GM18526 (cell line): ENCODE results near the gene ZNF221.
A peak's percentile ranks its signal among the peaks of the same experiment; 100 is the strongest.

Experiments
- POLR2A ChIP-seq: IDR thresholded peaks from 3 replicates; pipeline ENCODE4 v1.6.1; 2011; ENCODE audit not compliant: insufficient read length; ENCODE audit errors: extremely low read depth

The ZNF221 gene

DNA sequence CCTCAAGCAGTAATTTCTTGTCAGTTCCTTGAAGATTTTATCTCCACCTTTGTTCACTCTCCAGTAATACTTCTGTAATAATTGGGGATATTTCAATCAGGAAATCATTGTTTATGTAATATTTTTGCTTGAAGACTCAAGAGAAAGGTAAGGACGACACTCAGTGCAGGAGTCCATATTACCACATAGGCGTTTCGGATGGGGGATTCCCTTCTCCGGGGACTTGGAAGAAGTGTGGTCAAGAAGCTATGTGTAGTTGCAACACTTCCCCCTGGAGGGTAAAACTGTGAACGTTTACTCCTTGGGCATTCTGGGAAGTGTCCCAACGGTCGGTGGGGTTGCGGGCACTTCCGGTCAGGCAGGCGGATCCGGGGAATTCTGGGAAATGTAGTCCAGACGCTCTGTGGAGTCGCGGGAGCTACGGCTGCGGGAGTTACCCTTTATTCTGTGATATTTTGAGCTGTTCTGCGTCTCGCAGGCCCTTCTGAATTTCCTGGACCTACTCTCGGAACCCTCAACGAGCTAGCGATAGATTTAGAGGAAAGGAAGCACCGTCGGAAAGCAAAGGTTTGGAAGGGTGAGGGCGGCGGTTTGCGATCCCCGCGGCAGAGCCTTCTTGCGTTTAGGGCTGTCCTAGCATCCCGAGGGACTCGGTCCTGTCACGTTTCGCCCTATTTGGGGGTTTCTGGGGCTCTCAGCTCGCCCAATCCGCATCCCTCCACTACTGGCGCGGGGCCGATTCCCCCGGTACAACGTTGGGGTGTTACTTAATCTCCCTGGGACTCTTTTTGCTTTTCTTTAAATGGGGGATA lies at the start of gene ZNF221:
Gene ZNF221, plus strand, starts transcription at position 395 of the 812 bp plus-strand sequence. CDS start 11,499 bp downstream, outside the sequence.
- TF ChIP-seq POLR2A: peak; percentile 21

DNA sequence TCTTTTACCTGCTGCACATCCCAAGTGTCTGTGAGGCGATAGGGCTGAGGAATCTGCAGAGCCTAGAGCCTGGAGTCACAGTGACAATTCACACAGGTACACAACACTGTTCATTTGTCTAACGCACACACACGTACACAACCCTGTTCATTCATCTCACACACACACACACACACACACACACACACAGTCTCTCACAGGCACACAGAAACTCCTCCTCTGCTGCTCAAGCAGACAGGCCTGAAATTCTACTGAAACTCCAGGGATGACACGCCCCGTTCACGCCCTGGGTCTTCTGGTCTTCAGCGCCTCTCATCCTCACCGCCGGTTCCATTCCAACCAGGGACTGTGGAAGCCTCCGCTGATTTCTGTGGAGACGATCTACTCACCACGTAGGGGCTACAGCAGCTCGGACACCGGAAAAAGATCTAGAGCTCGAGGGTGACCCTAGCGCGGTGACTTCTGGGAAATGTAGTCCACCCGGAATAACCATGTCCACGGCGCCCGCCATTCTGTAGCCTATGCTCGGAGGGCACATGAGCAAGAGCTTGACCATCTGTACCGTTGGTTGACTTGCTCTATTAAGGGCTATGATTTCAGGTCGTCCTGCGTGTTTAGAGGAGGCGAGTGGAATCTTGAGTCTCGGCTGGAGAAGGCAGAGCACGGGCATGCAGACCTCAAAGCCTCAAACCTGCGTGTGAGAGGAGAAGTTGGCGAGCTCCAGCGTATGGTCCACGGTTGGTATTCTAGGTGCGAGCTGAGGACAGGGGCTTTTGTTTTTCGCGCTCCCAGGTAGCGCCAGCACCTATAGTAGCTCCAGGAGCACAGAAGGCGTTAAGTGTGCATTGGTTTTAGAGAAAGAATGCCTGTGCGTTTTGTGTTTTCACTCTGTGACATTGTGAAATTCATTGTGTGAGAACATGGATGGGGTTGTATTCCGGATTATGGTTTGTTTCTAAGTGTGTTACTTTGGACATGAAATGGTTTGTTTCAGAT lies 49.3 kb upstream of the ZNF221 start:
- peak; percentile 36 for TF ChIP-seq POLR2A

DNA sequence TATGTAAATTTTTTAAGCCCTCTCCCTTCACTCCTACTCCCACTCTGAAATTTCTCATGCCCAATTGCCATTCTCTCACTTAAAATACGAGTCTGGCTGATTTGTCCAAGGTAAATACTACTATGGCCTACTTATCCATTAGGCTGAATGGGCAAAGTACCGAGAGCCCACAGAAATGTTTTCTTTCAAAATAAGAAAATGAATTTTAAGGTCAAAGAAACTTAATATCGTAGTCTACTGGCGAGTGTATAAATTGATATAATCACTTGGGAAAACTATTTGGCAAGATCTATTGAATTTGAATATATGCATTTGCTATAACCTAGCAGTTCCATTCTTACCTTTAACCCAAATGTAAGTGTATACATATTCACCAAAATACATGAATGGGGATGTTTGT lies 48.6 kb upstream of the ZNF221 start:
- TF ChIP-seq POLR2A: no peak

DNA sequence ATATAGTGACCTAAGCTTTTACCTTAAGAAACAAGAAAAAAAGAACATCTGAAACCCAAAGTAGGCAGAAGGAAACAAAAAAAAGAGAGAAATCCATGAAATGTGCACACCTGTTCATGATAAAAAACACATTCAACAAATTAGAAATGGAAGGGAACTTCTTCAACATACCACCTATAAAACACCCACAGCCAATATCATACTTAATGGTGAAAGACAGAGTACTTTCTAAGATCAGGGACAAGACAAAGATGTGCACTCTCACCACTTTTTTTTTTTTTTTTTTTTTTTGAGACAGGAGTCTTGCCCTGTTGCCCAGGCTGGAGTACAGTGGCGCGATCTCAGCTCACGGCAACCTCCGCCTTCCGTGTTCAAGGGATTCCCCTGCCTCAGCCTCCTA lies 45.1 kb upstream of the ZNF221 start:
- no peak for TF ChIP-seq POLR2A

DNA sequence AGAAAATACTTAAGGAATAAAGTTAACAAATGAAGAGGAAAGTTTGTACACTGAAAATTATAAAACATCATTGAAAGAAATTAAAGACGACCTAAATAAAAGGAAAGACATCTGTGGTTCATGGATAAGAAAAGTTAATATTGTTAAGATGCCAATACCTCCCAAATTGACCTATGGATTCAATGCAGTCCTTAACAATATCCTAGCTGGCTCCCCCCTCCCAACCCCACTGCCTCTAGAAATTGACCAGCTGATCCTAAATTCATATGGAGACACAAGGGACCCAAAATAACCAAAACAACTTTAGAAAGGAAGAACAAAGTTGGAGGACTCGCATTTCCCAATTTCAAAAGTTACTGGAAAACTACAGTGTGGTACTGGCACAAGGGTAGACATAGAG lies 44.3 kb upstream of the ZNF221 start:
- no peak for TF ChIP-seq POLR2A

DNA sequence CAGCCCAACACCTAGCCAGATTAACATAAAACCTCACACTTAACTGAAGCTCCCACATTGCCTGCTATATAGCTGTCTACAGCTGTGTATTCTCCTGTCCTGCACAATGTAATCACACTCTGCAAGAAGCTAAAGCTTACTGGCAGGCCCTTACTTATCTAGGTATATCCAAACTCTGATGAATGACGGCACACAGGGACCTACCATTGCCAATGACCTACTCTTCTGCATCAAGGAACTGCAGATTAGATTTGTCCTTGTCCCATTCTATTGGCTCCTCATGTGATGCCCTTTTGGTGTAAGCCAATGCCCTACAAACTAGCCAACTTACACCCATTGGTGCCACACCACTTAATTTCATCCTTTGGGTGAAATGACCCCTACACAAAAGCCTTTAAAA lies 42.4 kb upstream of the ZNF221 start:
- TF ChIP-seq POLR2A: no peak

DNA sequence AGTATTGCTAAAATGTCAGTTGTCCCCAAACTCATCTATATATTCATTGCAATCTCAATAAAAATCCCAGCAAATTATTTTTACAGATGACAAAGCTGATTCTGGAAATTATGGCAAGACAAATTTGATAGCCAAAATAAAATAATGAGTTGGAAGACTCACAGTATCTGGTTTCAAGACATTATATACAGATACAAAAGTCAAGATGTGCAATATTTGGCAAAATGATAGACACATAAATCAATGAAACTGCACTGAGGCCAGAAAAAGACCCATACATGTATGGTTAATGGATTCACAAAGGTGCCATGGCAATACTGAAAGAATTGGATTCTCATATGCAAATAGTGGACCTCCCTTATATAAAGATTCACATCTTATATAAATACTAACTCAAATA lies 40.1 kb upstream of the ZNF221 start:
- no peak for TF ChIP-seq POLR2A

DNA sequence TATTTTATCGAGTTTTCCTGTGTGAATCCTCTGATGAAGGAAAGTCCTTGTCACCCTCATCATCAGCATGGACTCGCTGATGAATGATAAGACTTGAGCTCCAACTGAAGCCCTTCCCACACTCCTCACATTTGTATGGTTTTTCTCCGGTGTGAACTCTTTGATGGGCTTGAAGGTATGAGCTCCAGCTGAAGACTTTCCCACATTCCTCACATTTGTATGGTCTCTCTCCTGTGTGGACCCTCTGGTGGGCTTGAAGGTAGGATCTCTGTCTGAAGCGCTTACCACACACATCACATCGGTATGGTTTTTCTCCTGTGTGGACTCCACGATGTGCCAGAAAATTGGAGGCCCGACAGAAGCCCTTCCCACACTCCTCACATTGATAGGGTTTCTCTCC lies 37.6 kb upstream of the ZNF221 start:
- TF ChIP-seq POLR2A: no peak

DNA sequence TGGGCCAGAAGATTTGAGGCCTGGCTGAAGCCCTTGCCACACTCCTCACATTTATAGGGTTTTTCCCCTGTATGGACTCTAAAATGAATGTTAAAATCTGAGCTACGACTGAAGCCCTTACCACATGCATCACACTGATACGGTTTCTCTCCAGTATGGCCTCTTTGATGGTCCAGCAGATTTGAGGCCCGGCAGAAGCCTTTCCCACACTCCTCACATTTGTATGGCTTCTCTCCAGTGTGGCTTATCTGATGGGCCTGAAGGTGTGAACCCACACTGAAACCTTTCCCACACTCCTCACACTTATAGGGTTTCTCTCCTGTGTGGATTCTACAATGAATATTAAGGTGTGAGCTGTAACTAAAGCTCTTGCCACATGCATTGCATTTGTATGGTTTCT lies 37.0 kb upstream of the ZNF221 start:
- TF ChIP-seq POLR2A: no peak

DNA sequence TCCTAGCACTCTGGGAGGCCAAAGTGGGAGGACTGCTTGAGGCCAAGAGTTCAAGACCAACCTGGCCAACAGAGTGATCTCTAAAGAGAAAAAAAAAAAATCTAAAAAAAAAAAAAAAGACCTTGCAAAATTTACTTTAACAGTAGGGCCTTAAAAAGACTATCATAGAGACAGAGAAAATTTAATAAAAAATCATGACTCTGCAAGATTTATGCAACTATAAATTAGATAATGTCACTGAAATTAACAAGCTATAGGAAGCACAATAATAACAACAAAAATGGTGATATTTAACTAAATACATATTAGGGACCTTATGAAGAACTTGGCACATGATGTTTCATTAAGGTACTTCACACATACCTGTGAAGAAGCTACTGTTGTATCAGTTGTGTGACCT lies 27.2 kb upstream of the ZNF221 start:
- no peak for TF ChIP-seq POLR2A

DNA sequence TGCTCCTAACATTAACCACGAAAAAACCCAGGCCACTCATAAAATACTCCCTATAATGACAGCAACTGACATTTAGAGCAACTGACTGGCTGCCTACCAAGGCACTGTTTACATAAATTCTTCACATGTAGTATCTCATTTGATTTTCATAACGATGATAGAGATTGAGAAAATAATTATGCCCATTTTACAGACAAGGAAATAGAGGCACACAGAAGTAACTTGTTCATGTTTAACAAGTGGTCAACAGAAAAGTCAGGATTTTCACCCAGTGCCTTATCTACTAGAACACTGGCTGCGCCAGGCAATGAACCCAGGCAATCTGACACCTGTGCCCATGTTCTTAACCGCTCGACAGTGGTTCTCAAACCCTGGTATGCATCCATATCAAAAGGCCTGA lies 22.2 kb upstream of the ZNF221 start:
- TF ChIP-seq POLR2A: no peak

DNA sequence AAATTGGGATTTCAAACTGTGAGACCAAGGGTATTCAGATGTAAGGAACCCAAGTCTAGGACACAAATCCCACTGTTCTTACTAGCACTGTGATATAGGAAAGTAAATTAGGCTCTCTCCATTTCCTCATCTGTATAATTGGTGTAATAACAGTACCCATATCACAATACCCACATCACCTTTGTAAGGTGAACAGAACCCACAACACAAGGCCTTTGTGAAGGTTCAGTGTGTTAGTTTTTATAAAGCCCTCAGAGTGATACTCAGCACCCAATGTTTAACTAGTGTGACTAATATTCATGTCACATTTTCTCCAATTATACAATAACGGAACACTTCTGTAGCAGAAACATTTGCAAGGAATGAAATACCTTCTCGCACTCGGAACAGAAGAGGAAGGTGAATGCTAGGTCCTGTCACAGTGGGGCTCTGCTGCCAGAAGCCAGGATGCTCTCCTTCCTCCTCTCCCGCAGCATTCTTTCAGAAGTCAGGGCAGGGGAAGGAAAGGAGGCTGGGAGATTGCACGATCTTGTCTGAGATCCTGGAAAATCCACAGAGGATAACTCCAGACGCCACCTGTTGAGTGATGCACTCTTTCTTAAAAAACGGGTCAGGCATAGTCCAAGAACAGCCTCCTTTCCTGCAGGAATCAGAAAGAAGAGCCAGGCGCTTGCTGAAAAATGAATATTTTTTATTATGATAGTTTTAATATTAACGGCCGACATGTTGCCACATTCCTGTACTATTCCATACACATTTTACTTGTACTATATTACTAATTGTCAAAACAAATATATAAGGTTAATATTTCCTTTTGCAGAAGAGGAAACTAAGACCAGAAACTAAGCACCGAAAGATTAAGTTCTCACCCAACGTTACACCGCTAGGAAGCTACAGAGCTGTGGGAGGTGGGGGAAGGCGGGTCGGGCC lies 16.7 kb upstream of the ZNF221 start:
- TF ChIP-seq POLR2A: no peak

DNA sequence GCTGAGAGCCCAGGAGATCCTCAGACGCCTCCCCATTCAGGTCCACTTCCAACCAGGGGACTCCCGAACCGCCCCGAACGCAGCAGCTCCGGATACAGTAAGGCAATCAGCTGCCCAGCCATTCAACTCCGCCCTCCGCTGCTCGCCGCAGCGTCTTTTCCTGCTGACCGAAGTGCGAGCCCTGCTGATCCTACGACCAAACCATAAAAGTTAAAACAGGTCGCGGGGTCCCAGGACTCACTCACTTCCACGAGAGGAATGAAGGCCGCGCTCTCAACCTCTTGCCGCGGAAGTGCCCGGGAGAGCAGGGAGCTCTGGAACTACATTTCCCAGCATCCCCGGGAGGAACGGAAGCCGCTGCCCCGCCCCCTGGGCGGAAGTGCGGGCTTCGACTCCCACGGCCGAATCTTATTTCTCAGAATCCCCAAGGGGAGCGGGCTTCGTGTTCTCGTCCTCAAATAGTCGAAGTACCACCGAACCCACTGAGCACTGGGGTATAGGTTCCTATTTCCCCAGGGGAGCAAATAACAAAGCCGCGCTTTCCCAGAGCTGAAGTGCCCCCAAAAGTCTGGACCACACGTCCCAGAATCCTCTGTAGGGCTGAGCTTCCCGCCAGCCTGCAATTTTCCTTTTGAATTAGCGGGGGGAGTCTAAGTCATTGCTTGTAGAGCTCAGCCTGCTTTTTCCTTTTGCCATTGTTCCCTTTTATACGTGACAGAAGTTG lies 15.9 kb upstream of the ZNF221 start, which contains the start of gene ZNF45:
Gene ZNF45, minus strand, starts transcription at position 298 of the 724 bp plus-strand sequence. CDS start 13,097 bp downstream, outside the sequence.
- TF ChIP-seq POLR2A: no peak

DNA sequence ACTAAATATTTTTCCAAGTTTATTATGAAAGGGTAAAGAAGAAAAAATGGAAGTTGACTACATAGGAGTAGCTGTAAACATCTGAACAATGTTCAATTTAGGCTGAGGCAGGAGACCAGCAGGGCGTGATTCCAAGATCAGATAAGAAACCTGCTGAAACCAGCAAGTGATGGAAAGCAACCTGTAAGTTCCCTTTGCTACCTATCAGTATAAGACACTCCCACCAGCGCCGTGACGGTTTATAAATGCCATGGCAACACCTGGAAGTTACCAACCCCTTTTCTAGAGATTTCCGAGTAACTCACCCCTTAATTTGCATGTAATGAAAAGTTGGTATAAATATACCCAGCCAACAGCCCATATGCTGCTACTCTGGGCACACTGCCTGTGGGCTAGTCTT lies 14.8 kb upstream of the ZNF221 start:
- no peak for TF ChIP-seq POLR2A
